Stomach (tissue), 9 donors: ENCODE data around the gene KATNIP. TPM values are rescaled to one million over a fixed set of nuclear protein-coding genes. Genes with fewer than 3 reads are reported as not detected.

Experiments
- DNase-seq, 2 donors: peaks; one replicate each; pipeline versions ENCODE4 v3.0.0 to v3.0.0-alpha.2; 2013 to 2019
- H3K27ac ChIP-seq, 5 donors: fragments of 200-600 bp in 4 of 5; sonication (generic) in 4 of 5; one replicate each; pipeline ENCODE4 v1.5.1; 2013 to 2019; ENCODE audit warnings: mild to moderate bottlenecking in 1 of 5, moderate library complexity in 1 of 5
- H3K27me3 ChIP-seq, 3 donors: fragments of 200-600 bp; sonication (generic); one replicate each; pipeline ENCODE4 v1.5.1; 2017 to 2019; ENCODE audit warnings: mixed run types in 1 of 3
- H3K36me3 ChIP-seq, 4 donors: fragments of 200-600 bp; sonication (generic); 1 replicate in 3 of 4; 2 replicates in 1 of 4; pipeline ENCODE4 v1.5.1; 2016 to 2019
- H3K4me1 ChIP-seq, 4 donors: fragments of 200-600 bp; sonication (generic); one replicate each; pipeline ENCODE4 v1.5.1; 2016 to 2019
- H3K4me3 ChIP-seq, 4 donors: fragments of 200-600 bp; sonication (generic) in 3 of 4; one replicate each; pipeline ENCODE4 v1.5.1; 2016 to 2019; ENCODE audit warnings: mild to moderate bottlenecking in 1 of 4
- H3K9me3 ChIP-seq, 4 donors: fragments of 200-600 bp; sonication (generic); one replicate each; pipeline ENCODE4 v1.5.1; 2016 to 2019
- CTCF ChIP-seq, 7 experiments: fragments of 450-650 bp in 4 of 7; fragments of 200-600 bp in 3 of 7; sonication (generic) in 3 of 7; IDR thresholded peaks; one replicate each; pipeline ENCODE4 v1.5.1; 2016 to 2019; ENCODE audit warnings: antibody characterized with exemption in 7 of 7, control low read depth in 2 of 7, mild to moderate bottlenecking in 1 of 7
- EP300 ChIP-seq: sonication (generic); formaldehyde crosslinking; IDR thresholded peaks from one replicate; pipeline ENCODE4 v1.6.1; 2017; ENCODE audit warnings: antibody characterized with exemption
- POLR2A ChIP-seq, 4 donors: fragments of 450-650 bp; IDR thresholded peaks; one replicate each; pipeline ENCODE4 v1.6.1; 2016; ENCODE audit warnings: antibody characterized with exemption in 4 of 4, control low read depth in 2 of 4, mild to moderate bottlenecking in 1 of 4, moderate library complexity in 1 of 4
- POLR2AphosphoS5 ChIP-seq, 3 donors: sonication (generic); formaldehyde crosslinking; IDR thresholded peaks; one replicate each; pipeline ENCODE4 v1.6.1; 2016; ENCODE audit warnings: antibody characterized with exemption in 3 of 3
- WGBS, 5 donors: extraction: QIAGEN DNeasy Blood & Tissue Kit in 3 of 5; methylation state at CpG; one replicate each; pipeline versions ENCODE4 v1.1.5 to v1.1.7; 2013 to 2018; 5-methylcytosine and 5-hydroxymethylcytosine counted together
- intact Hi-C: fragments of 100-400 bp; cut with DNase I; formaldehyde crosslinking; loops from one replicate; pipeline ENCODE4 v1.15.1; 2023; ENCODE audit warnings: low total_unique reads
- polyA plus RNA-seq, 3 donors: library from polyadenylated mRNA; stranded (reverse); fragments of 200-250 nt; gene quantifications; one replicate each; pipeline ENCODE4 v1.2.3, GENCODE V29; 2013
- total RNA-seq, 5 donors: library from RNA; depleted of rRNA; stranded (reverse); fragments of >200 nt; gene quantifications; one replicate each; pipeline versions ENCODE4 v1.1.0 to v1.2.3, GENCODE V29; 2014 to 2016
- donor health status: healthy with polysubstance abuse.
- donor health status: Bipolar disorder and iron deficiency.
- donor health status: healthy.

KATNIP gene
- total and polyA plus RNA-seq, 8 donors = 2.6 to 52.7 (median 34.4) TPM

DNA sequence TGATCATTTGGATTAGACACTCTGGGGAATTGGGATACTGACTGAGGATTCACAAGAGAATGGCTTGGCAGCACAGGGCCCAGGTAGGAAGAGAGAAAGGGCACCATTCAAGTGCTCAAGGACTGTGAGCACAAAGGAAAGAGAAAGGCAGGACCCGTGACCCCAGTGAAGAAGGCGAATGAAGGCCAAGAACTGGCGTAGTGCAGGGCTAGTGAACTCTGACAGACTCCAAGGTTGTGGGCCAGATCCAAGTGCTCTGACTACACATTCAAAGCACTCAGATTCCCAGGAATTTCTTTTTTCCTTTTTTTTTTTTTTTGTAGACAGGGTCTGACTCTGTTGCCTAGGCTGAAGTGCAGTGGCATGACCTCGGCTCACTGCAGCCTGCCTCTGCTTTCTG, 5.3 kb upstream of the KATNIP start:
- H3K27ac ChIP-seq = no peak overlapping the region
- H3K27me3 ChIP-seq = no peaks in the 10 kb centered on the region
- peaks cover 23 to 31% (median 29%) of the 10 kb centered on the region in 4 donors for H3K4me1 ChIP-seq
- WGBS, 5 donors = 86 to 99% (median 93%) methylated on average over 4 of the region's 4 CpGs
- H3K4me3 ChIP-seq = no peak overlapping the region
- DNase-seq = no peak
- H3K36me3 ChIP-seq = peaks cover 56 to 64% (median 64%) of the 10 kb centered on the region in 4 donors
- H3K9me3 ChIP-seq = no peaks in the 10 kb centered on the region
- TF ChIP-seq EP300 = no peak
- TF ChIP-seq POLR2AphosphoS5 (IDR thresholded peaks at IDR 0.05) = no peak
- no peak for TF ChIP-seq CTCF (IDR thresholded peaks at IDR 0.05)
- TF ChIP-seq POLR2A (IDR thresholded peaks at IDR 0.05) = no peak
- intact Hi-C loops = no loop called here

GRCh38 chr16:27547134-27547533, 2.8 kb upstream of the KATNIP start:
- H3K27me3 ChIP-seq = no peaks in the 10 kb centered on the region
- H3K27ac ChIP-seq = peak overlapping the region in 2 of 5 donors; percentile 8 to 10
- peak in 1 of 2 donors; percentile 50 for DNase-seq
- TF ChIP-seq POLR2AphosphoS5 (IDR thresholded peaks at IDR 0.05) = no peak
- no peak for TF ChIP-seq CTCF (IDR thresholded peaks at IDR 0.05)
- H3K4me1 ChIP-seq = peaks cover 23 to 41% (median 40%) of the 10 kb centered on the region in 4 donors
- intact Hi-C loops = no loop called here
- no peak overlapping the region for H3K4me3 ChIP-seq
- WGBS, 5 donors = 63 to 72% (median 66%) methylated on average over 4 of the region's 4 CpGs
- peaks cover 33 to 40% (median 39%) of the 10 kb centered on the region in 4 donors for H3K36me3 ChIP-seq
- H3K9me3 ChIP-seq = no peaks in the 10 kb centered on the region

DNA sequence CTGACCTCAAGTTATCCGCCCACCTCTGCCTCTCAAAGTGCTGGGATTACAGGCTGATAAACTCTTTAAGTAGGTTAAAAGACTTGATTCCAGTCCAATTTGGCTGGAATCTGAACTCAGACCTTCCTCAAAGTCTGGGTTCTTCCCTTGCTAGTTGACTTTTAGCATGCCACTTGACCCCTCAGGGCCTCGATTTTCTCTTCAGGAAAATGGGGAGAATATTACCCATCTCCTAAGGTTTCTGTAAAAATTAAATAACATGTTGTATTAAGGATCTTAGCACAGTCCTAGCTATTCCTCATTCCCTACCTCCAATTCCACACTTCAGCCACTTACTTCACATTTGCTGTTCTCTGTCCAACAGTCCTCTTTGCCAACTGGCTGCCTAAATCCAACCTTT, 2.1 kb upstream of the KATNIP start:
- Histone ChIP-seq H3K4me1 (peaks cover 23 to 41% (median 40%) of the 10 kb centered on the region in 4 donors), H3K9me3 (no peaks in the 10 kb centered on the region), H3K27ac (no peak overlapping the region), H3K27me3 (no peaks in the 10 kb centered on the region), H3K4me3 (peak overlapping the region in 2 of 4 donors; percentile 97 to 98), H3K36me3 (peaks cover 25 to 32% (median 32%) of the 10 kb centered on the region in 4 donors)
- 61 to 80% (median 66%) methylated on average over 2 of the region's 2 CpGs for WGBS, 5 donors
- no peak for TF ChIP-seq POLR2A (IDR thresholded peaks at IDR 0.05)
- no peak for TF ChIP-seq POLR2AphosphoS5 (IDR thresholded peaks at IDR 0.05)
- intact Hi-C loops = no loop called here
- DNase-seq = no peak

DNA sequence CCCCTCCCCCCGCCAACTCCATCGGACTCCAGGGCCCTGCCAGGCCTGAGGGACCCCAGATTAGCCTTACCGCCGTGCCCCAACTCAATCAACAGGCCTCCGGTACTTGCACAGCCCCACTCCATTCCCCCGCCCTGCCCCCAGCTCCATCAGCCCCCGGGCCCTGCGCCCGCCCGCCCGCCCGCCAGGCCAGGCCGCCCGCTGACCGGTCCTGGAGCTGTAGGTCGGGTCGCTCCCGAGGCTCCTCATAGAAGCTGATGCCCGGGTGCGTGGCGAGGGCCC, 539 bp upstream of the KATNIP start:
- no peak for DNase-seq
- no peaks in the 10 kb centered on the region for H3K27me3 ChIP-seq

More for the DNA sequence above, 539 bp upstream of the KATNIP start:
- peaks cover 23 to 41% (median 40%) of the 10 kb centered on the region in 4 donors for H3K4me1 ChIP-seq
- H3K9me3 ChIP-seq = no peaks in the 10 kb centered on the region
- intact Hi-C loops = no loop called here
- no peak for TF ChIP-seq CTCF (IDR thresholded peaks at IDR 0.05)
- no peak for TF ChIP-seq POLR2A (IDR thresholded peaks at IDR 0.05)
- no peak for TF ChIP-seq POLR2AphosphoS5 (IDR thresholded peaks at IDR 0.05)
- TF ChIP-seq EP300 = no peak
- H3K36me3 ChIP-seq = peaks cover 10 to 17% (median 17%) of the 10 kb centered on the region in 4 donors
- 0 to 2% (median 0%) methylated on average over 5 to 21 of the region's 21 CpGs for WGBS, 5 donors
- H3K27ac ChIP-seq = peak overlapping the region; percentile 69 to 92 (median 84)
- peak overlapping the region; percentile 63 to 98 (median 90) for H3K4me3 ChIP-seq
